ENCODE data around the gene PARD6B. TPM values are rescaled to one million over a fixed set of nuclear protein-coding genes. Genes with fewer than 3 reads are reported as not detected.

Gene PARD6B
- total RNA-seq, 1 donor from 2014 or later = 45.7 TPM

DNA sequence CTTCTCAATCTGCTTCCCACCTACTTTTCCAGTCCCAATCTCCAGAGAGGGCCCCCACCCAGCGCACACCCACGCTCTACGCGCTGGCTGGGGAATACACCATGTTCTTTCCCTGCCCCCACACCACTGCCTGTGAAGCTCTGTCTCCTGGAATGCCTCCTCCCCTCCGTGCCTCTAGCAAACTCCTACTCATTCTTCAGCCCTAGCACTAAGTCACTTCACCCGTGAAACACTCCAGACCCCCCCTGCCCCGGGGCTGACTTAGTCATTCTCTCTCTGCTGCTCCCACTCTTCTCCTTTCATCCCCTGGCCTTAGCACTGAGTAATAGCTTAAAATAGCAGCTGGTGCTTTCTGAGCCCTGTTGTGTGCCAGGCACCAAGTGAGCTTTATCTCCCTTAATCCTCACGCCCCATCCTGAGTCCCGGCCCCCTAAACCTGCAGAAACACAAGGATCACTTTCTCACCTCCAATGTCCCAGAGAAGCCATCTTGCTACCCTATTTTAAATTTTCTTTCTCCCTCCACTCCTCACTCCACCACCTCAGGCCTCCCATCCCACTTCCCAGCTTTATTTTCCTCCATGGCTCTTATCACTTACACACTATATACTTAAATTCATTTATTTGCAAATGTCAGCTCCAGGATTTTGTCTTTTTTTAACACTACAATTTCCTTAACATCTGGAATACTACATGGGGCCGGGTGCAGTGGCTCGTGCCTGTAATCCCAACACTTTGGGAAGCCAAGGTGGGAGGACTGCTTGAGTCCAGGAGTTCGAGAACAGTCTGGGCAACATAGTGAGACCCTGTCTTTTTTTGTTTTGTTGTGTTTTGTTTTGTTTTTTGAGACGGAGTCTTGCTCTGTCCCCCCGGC is 6.3 kb upstream of the PARD6B start:
- peak overlapping the region; percentile 18 for H3K4me3 ChIP-seq
- peaks cover 23% of the 10 kb centered on the region for H3K4me1 ChIP-seq
- peak overlapping the region; percentile 89 for H3K27ac ChIP-seq
- H3K9me3 ChIP-seq (ENCODE audit: low read depth) = no peaks in the 10 kb centered on the region
- H2AFZ ChIP-seq (replicated peaks) = peak overlapping the region; percentile 94
- no peaks in the 10 kb centered on the region for H3K27me3 ChIP-seq
- Mint-ChIP-seq H3K36me3 (no peaks in the 10 kb centered on the region), H3K4me1 (peaks cover 28% of the 10 kb centered on the region), H3K27me3 (ENCODE audit: insufficient read depth, low read depth) (peaks cover 2% of the 10 kb centered on the region), H3K4me3 (no peak overlapping the region), H3K27ac (no peak overlapping the region), H3K9me3 (no peaks in the 10 kb centered on the region)
- no peaks in the 10 kb centered on the region for H4K20me1 ChIP-seq (ENCODE audit: low read depth)
- no peak for TF ChIP-seq EZH2 (IDR thresholded peaks at IDR 0.05)
- TF ChIP-seq, protein P1, sequence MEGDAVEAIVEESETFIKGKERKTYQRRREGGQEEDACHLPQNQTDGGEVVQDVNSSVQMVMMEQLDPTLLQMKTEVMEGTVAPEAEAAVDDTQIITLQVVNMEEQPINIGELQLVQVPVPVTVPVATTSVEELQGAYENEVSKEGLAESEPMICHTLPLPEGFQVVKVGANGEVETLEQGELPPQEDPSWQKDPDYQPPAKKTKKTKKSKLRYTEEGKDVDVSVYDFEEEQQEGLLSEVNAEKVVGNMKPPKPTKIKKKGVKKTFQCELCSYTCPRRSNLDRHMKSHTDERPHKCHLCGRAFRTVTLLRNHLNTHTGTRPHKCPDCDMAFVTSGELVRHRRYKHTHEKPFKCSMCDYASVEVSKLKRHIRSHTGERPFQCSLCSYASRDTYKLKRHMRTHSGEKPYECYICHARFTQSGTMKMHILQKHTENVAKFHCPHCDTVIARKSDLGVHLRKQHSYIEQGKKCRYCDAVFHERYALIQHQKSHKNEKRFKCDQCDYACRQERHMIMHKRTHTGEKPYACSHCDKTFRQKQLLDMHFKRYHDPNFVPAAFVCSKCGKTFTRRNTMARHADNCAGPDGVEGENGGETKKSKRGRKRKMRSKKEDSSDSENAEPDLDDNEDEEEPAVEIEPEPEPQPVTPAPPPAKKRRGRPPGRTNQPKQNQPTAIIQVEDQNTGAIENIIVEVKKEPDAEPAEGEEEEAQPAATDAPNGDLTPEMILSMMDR (IDR thresholded peaks at IDR 0.05) = no peak
- no peak for TF ChIP-seq EZH2phosphoT487 (IDR thresholded peaks at IDR 0.05)
- no peaks in the 10 kb centered on the region for H3K36me3 ChIP-seq
- H3K79me2 ChIP-seq (ENCODE audit: low read depth) = no peaks in the 10 kb centered on the region
- H3F3A ChIP-seq (ENCODE audit: low read depth) = peaks cover 37% of the 10 kb centered on the region
- peak; percentile 72 for DNase-seq (ENCODE audit: low spot score)
- H3K4me2 ChIP-seq = peak overlapping the region; percentile 56
- H3K9ac ChIP-seq = no peak overlapping the region

- Histone ChIP-seq H3K36me3 (no peaks in the 10 kb centered on the region), H3K27me3 (no peaks in the 10 kb centered on the region), H3K9ac (no peak overlapping the region), H3K79me2 (ENCODE audit: low read depth) (no peaks in the 10 kb centered on the region), H4K20me1 (ENCODE audit: low read depth) (no peaks in the 10 kb centered on the region), H2AFZ (replicated peaks) (peak overlapping the region; percentile 94), H3K4me1 (peaks cover 25% of the 10 kb centered on the region), H3K9me3 (ENCODE audit: low read depth) (no peaks in the 10 kb centered on the region), H3F3A (ENCODE audit: low read depth) (peaks cover 43% of the 10 kb centered on the region), H3K4me3 (no peak overlapping the region), H3K27ac (peak overlapping the region; percentile 89), H3K4me2 (peak overlapping the region; percentile 56)
- H3K27ac Mint-ChIP-seq = no peak overlapping the region
- no peaks in the 10 kb centered on the region for H3K36me3 Mint-ChIP-seq
- TF ChIP-seq EZH2 (IDR thresholded peaks at IDR 0.05) (no peak), EZH2phosphoT487 (IDR thresholded peaks at IDR 0.05) (no peak)
- TF ChIP-seq, protein P1 (IDR thresholded peaks at IDR 0.05) = no peak
- DNase-seq (ENCODE audit: low spot score) = no peak
- peaks cover 2% of the 10 kb centered on the region for H3K27me3 Mint-ChIP-seq (ENCODE audit: insufficient read depth, low read depth)
- H3K4me3 Mint-ChIP-seq = no peak overlapping the region
- H3K9me3 Mint-ChIP-seq = no peaks in the 10 kb centered on the region
- H3K4me1 Mint-ChIP-seq = peaks cover 33% of the 10 kb centered on the region
Measured at GRCh38 chr20:50725724-50726005, 5.7 kb upstream of the PARD6B start.

DNA sequence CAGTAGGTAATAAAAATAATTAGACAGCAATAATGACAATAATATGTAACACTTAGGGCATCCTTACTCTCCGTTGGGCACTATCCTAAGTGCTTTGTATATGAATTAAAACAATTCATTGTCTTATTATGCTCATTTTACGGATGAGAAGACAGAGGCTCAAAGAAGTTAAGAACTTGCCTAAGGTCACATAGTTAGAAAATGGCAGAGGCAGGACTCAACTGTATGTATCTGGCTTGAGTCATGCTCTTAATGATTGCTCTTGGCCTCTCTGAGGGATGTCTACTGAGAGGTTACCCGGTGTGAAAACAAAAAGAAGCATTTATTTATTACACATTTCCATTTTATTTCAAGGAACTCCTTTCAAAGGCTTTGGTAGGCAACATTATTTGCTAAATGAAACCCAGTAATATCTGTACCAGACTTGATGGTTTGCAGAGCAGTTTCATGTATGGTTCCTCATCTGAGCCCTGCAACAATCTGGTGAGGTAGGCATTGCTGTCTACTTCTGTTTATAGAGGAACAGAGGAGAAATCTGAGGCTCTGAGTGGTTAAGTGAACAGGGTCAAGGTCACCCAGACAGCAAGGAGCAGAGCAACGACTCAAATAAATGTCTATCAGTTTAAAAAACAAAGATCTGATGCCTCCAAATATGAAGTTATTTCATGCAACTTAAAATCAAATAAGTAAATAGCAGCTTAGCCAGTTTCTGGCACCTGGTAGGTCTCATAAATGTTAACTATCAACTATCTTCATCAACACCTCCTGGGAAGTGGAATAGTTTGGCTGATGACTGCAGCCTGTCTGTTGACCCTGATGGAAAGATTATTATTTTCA is 4.2 kb upstream of the PARD6B start:
- Histone ChIP-seq H3F3A (ENCODE audit: low read depth) (peaks cover 46% of the 10 kb centered on the region), H3K4me2 (no peak overlapping the region), H2AFZ (replicated peaks) (no peak overlapping the region), H3K4me1 (peaks cover 25% of the 10 kb centered on the region), H3K9me3 (ENCODE audit: low read depth) (no peaks in the 10 kb centered on the region), H4K20me1 (ENCODE audit: low read depth) (peaks cover 5% of the 10 kb centered on the region), H3K27ac (no peak overlapping the region), H3K36me3 (no peaks in the 10 kb centered on the region), H3K27me3 (no peaks in the 10 kb centered on the region), H3K4me3 (no peak overlapping the region), H3K79me2 (ENCODE audit: low read depth) (peaks cover 8% of the 10 kb centered on the region), H3K9ac (no peak overlapping the region)
- Mint-ChIP-seq H3K36me3 (no peaks in the 10 kb centered on the region), H3K4me3 (no peak overlapping the region), H3K4me1 (peaks cover 31% of the 10 kb centered on the region), H3K27me3 (ENCODE audit: insufficient read depth, low read depth) (peaks cover 2% of the 10 kb centered on the region), H3K27ac (no peak overlapping the region), H3K9me3 (no peaks in the 10 kb centered on the region)
- TF ChIP-seq EZH2 (IDR thresholded peaks at IDR 0.05) (no peak), EZH2phosphoT487 (IDR thresholded peaks at IDR 0.05) (no peak)
- TF ChIP-seq, protein P1 (IDR thresholded peaks at IDR 0.05) = no peak
- DNase-seq (ENCODE audit: low spot score) = no peak
